Putamen (tissue), 1 donor: ENCODE measurements around the gene TNNI2.
"Not testable (repeated sequence)": the region's sequence is repeated elsewhere in the genome, so short reads cannot be mapped to it uniquely, and the experiment has no call there.

ENCODE experiments used
- DNase-seq: peaks from one replicate; pipeline ENCODE4 v3.0.0-alpha.2; 2016; ENCODE audit warnings: low spot score

Gene TNNI2

DNA sequence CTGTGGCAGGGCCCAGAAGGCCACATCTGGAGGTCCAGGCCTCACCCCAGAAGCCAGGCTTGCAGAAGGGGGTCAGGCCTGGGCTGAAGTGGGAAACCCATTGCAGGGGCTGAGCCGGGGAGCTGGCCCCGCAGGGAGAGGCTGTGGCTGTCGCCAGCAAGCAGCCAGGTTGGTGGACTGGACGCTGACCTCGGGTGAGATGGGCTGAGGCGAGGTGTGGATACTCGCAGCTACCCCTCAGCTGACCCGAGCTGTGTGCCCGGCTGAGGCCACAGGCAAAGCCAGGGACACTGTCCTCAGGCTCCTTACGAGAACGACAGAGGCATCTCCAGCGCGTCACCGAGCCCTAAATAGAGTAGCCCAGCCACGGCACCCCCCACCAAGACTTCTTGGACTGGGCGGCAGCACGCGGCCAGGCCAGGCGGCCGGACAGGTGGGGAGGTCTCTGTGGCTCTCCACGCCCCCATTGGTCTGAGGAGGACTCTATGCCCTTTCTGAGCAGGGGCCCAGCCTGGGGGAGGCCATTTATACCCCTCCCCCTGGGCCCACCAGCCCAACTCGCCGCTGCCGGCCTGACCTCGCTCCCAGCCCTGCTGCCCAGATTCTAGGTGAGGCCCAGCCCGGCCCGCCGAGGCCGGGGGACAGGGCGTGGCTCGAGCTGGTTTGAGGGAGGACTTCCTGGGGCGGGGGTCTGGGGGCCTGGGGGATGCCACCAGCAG, at the start of gene TNNI2:
TNNI2 (plus strand) TSS at position 556 of the 719 bp plus-strand sequence. CDS start 716 bp downstream, outside the sequence.
- DNase-seq: no peak

- DNase-seq: no peak
These were observed 46.9 kb upstream of the TNNI2 start for GRCh38 chr11:1791912-1792311.

- DNase-seq: no peak
These were observed 46.3 kb upstream of the TNNI2 start for GRCh38 chr11:1792461-1792860.

DNA sequence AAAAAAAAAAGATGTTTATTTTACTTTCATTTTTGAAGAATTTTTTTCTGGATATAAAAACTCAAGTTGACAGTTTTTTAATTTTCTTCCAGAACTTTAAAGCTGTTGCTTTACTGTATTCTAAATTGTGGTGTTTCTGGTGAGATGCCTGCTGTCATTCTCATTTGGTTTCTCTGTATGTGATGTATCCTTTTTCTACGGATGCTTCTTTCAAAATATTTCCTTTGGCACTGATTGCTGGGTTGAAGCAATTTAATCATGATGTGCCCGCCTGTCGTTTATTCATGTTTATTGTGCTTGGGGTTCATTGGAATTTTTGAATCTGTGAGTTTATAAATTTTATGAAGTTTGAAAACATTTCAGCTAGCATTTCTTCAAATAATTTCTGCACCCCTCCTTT, 45.7 kb upstream of the TNNI2 start:
- no peak for DNase-seq

GRCh38 chr11:1796413-1797011, 42.3 kb upstream of the TNNI2 start:
- no peak for DNase-seq

GRCh38 chr11:1797391-1798125, 41.2 kb upstream of the TNNI2 start:
- DNase-seq: no peak

- DNase-seq: no peak
These were observed 35.5 kb upstream of the TNNI2 start for GRCh38 chr11:1803246-1803645.

GRCh38 chr11:1803835-1804519, 34.8 kb upstream of the TNNI2 start:
- not testable (repeated sequence) for DNase-seq

DNA sequence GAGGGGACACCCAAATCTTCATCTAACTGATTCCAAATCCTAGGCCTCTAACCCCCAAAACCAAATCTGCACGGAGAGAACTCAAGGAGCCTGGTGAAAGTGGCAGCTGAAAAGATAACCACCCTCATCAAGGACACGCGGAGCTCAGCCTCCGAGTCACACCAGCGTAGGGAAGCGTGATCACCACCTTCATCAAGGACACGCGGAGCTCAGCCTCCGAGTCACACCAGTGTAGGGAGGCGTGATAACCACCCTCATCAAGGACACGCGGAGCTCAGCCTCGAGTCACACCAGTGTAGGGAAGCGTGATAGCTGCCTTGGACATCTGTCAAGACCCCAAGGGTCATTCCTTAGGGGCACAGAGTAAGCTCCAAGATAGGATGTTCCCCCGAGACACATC, 33.3 kb upstream of the TNNI2 start:
- no peak for DNase-seq

DNA sequence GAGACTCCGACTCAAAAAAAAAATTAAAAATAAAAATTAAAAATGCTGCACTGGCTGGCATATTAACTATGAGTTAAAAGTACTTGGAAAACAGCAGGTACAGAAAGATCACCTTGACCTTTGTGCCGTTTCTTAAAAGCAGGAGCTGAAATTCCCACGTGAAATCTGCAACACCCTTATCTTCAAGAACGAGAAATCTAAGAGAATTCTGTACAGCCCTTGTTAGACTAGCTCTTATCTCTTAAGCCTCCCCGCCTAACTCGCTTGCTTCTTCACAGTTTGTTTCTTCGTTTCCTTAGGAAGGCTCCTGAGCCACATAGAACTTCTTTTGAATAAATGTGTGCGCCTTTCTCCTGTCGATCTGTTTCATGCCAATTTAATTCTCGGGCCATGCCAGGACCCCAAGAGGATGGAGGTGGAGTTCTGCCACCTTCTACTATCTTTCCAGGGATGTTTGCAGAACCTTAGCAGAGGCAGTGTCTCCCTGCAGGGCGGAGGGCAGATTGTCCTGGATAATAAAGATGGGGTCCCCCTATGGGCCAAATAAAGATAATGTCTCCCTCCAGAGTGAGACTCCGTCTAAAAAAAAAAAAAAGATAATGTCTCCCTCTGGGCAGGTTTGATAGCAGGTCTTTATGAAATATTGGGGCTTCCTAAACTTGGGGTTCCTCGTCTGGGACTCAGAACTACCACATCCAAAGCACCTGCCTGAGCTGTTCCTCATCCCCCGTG, 31.4 kb upstream of the TNNI2 start:
- DNase-seq: no peak

DNA sequence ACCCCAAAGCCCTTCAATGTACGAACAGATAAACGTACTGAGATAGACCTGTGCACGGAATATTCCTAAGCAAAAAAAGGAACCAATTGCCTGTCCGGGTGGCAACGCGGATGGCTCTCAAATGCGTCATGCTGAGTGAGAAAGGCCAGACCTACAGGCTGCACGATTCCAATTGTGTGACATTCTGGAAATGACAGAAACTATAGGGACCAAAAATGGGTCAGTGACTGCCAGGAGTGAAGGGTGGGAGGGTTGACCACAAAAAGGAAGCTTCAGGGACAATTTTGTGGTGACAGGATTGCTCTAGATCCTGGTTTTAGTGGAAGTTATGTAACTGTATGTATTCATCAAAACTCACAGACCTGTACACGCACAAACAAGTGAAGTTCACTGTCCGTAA, 28.0 kb upstream of the TNNI2 start:
- no peak for DNase-seq

DNA sequence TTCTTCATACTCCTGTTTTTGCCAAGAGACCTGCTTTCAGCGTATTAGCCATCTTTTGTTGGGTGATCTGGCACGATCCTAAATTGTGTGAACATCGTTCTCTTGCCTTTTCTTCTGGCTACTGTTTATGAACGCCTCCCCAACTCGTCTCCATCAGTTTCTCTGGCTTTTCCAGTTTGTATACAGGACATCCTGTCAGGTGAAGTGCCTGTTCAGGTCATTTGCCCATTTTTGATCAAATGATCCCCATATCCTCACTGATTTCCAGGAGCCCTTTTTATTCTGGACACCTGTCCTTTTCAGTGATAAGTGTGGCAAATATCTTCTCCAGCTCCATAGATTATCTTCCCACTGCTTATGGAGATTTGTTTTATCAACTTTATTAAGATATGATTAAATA, 26.5 kb upstream of the TNNI2 start:
- no peak for DNase-seq

GRCh38 chr11:1812801-1813200, 26.0 kb upstream of the TNNI2 start:
- no peak for DNase-seq

DNA sequence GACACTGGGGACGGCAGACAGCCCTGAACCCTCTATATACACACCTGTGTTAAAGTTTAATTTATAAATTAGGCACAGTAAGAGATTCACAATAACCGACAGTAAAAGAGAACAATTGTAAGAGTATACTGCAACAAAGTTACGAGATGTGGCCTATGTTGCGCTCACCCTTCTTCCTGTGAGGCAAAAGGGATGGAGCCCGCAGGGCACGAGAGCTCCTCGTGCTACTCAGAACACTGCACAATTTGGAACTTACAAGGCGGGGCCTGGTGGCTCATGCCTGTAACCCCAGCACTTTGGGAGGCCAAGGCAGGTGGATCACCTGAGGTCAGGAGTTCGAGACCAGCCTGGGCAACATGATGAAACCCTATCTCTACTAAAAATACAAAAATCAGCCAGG, 25.4 kb upstream of the TNNI2 start:
- DNase-seq: not testable (repeated sequence)

- no peak for DNase-seq
These were observed 24.1 kb upstream of the TNNI2 start for GRCh38 chr11:1814691-1815090.

GRCh38 chr11:1815311-1815710, 23.5 kb upstream of the TNNI2 start:
- no peak for DNase-seq

- DNase-seq: no peak
These were observed 23.0 kb upstream of the TNNI2 start for GRCh38 chr11:1815751-1816150.

- DNase-seq: no peak
These were observed 21.8 kb upstream of the TNNI2 start for GRCh38 chr11:1817000-1817399.

- no peak for DNase-seq
These were observed 21.3 kb upstream of the TNNI2 start for GRCh38 chr11:1817511-1817910.

DNA sequence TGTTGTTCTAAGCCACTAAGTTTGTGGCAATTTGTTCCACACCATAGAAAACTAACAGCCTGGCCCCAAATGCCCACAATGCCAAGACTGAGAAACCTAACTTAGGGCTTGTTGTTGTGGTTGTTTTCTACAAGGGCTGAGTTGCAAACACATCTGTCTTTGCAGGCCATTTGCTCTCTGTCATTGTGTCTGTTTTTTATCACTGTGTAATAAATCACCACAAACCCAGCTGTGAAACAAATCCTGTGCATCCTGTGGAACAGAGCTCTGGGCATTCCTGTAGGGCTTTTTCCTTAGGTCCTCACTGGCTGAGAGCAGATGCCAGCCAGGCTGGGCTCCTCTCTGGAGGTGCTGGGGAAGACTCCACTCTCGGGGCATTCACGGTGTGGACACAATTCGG, 19.7 kb upstream of the TNNI2 start:
- no peak for DNase-seq

DNA sequence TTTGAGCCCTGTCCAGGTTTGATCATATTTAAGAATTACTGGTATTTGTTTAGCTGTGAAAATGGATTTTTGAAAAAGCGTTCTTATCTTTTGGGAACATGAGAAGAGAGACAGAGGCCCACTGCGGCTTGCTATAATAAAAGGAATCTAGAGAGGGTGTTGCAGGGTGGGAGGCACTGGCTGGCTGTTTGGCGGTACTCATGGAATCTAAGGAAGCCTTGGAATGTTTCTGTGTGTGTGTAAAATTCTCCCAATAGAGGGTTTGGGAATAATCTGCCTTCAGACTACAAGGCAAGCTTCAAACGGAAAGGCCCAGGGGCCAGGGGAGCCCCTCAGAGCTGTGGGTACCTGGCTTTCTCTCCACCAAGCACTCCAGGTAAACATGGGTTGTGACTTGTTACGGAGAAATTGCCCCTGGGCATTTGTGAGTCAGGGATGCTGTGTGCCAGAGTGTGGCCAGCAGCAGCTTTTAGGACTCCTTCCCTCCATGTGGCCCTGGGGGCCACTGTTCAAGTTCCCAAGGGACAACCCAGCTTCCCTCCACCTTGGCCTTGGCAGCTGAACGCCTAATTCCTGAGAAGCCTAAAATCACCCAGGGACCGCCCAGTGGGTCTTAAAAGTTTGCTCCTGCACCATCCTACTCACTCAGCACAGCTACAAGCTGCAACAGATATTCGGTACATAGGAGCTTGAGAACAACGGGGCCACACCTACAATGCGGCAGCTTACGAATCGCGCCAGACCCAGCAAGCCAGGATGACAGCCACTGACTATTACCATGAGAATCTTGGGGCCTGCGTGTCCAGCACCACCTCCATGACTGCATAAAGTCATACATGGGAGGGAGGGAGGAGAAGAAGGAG, 18.1 kb upstream of the TNNI2 start:
- no peak for DNase-seq
